ENCODE data around the gene ASCC2.

Gene ASCC2

DNA sequence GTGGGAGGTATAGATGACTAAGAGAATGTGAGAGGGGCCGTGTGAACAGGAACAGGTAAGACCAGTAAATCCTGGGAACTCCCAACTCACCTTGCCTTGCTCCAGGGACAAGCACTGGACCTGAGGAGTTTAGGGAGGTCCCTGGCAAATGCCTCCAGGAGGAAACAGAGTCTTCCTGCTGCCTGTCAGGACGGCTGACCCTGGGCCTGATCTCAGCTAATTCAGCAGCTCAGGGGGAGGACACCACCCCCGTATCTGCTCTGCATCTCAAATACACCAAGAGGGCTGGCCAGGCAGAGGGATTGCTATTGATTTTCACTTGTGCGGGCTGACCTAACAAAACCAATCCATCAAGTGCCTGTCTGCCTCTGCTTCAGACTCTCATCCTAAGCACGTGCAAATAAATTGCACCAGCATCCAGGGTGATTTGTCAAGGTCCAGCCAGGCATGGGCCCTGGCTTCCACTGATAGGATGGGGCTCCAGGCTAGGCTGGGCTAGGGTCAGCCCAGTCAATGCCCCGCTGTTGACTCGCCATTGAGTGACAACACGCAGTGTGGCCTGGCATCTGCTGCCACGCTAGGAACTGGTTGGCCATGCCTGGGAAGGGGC lies 50.6 kb downstream of the ASCC2 start:
- no peak for DNase-seq (ENCODE audit: low read depth)

DNA sequence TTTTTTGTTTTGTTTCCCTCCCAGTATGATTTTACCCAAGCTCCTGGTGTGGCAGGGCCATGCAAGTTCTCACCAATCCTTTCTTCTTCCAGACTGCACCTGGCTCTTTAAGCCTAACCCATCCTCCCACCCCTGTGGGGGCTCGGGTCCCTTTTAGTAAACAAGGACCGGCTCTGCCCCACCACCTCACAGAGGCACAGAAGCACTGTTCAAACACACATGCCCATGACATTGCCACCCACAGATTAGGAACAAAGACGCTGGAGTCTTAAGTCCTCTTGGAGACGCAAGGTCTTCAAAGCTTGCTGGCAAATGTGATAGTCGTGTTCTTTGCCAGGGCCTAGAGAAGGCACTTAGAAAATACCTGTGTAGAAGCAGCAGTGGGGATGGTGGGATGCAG lies 52.0 kb downstream of the ASCC2 start:
- DNase-seq (ENCODE audit: low read depth): no peak

DNA sequence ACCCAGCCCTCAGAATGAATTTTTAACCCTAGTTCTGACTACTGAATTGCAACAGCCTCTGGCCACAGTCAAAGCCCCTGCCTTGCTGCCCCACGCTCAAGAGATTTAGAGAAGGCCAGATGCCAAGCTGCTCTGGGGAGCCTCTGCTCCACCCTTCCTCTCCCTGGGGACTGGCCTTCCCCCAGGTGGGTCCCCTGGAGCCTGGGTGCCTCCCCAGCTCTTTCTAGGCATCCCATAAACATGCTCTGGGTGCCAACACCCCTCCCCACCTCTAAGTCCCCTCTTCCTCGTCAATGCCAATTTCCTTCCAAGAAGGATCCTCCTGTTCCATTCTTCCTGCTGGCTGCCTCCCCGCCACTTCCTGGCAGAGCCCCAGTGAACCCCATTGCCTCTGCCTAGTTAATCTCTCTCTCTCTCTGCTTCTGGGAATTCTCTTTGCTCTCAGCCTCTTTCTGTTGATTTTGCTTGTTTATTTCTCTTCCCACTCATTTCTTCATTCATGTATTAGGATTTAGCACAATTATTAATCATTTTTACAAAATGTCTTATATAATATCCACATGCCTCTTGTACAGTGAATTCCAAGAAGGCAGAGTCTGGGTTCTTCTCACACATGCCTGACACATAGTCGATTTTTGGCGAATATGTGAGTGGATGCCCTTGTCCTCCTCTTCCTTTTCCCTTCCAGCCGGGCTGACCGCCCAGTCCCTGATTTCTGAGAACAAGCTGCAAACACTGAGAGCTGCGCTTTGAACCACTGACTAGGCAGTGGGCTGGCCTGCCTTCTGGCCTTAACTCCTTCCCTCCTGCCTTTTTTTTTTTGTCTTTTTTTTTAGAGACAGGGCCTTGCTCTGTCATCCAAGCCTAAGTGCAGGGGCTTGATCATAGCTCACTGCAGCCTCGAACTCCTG lies 53.4 kb downstream of the ASCC2 start:
- no peak for DNase-seq (ENCODE audit: low read depth)

DNA sequence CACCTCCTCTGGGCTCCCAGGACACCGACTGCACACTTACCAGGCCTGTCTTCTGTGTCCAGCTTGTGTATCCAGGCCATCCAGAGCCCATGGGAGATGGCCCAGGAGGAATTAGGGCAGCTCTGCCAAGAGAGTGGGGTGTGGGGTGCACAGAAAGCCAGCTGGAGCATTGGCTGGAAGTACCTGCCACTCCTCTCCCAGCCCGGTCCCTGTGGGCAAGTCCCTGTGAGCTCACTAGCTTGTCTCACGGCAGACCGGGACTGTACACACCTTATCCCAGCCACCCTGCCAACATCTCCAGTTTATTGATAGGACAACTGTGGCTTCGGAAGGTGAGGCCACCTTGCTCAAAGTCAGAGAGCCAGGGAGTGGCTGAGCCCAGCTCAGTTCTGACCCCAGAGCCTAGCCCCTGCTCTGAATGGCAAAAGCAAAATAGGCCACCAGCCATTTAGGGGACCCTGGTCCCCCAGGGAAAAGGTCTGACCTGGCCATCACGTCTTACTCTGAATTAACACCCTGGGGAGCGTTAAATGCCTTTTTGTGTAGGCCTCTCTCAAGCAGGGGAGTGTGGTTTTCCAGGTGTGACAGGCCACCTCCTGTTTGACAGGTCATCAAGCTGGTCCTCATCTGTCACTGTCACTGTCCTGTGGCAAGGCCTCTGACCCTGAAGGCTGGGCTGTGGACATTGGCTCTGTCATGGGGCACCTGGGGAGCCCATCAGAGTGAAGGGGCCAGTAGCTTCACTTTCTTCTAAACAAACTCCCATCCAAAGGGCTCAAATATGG lies 55.8 kb downstream of the ASCC2 start:
- DNase-seq (ENCODE audit: low read depth): no peak

GRCh38 chr22:29780748-29781676 lies 57.1 kb downstream of the ASCC2 start:
- DNase-seq (ENCODE audit: low read depth): peak; percentile 94

DNA sequence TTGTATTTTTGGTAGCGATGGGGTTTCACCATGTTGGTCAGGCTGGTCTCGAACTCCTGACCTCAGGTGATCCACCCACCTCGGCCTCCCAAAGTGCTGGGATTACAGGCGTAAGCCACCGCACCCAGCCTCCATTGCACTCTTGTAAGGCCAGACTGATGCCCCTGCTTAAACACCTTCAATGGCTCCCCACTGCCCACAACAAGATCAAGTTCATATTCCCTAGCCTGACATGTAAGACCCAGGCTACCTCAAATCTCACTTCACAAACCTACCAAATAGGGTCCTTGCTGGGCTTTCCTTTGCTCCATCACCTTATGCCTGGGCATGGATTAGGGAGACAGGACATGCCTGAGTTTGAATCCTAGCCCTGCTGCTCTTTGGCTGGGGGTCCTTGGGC lies 57.9 kb downstream of the ASCC2 start:
- DNase-seq (ENCODE audit: low read depth): no peak

GRCh38 chr22:29773233-29773632 lies 64.8 kb downstream of the ASCC2 start:
- peak; percentile 81 for DNase-seq (ENCODE audit: low read depth)

DNA sequence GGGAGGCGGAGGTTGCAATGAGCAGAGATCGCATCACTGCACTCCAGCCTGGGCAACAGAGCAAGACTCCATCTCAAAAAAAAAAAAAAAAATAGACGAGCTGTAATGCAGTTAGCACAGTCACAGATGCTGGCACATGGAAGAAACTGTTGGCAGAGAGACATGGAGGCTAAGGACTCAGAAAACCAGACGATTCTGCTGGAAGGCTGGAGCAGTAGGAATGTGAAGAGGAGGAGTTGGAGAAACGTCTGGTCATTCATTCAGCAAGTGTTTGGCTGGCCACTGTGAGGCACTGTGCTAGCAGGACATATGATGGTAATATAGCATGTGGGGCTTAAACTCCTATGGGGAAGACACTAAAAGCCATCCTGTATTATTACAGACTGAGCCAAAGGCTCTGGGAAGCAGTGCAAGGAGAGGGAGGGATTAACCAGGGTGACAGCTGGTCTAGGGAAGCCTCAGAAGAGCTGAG lies 65.9 kb downstream of the ASCC2 start:
- DNase-seq (ENCODE audit: low read depth): peak; percentile 71

DNA sequence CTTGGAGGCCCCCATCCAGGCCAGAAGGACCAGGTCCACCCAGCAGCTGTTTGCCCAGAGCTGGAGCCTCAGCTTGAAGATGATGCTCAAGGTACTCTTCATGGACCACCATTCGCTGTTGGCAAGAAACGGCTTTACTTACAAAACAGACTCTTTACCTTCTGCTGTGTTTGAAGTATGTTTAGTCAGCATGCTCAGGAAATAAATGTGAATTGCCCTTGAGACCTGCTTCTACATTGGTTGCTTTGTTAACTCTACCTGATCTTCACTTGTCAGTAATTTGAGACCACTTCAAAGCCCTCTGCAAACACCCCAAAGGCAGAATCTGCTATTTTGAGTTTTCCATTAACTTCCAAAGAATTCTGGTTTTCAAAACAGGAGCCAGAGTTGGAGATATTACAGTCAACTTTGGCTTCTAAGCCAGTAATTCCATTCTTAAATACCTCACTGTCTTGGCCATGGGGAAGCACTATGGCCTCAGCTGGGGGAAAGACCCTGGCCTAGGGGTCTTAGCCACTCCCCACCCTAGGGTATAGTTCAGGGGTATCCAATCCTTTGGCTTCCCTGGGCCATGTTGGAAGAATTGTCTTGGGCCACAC lies 68.3 kb downstream of the ASCC2 start:
- no peak for DNase-seq (ENCODE audit: low read depth)

DNA sequence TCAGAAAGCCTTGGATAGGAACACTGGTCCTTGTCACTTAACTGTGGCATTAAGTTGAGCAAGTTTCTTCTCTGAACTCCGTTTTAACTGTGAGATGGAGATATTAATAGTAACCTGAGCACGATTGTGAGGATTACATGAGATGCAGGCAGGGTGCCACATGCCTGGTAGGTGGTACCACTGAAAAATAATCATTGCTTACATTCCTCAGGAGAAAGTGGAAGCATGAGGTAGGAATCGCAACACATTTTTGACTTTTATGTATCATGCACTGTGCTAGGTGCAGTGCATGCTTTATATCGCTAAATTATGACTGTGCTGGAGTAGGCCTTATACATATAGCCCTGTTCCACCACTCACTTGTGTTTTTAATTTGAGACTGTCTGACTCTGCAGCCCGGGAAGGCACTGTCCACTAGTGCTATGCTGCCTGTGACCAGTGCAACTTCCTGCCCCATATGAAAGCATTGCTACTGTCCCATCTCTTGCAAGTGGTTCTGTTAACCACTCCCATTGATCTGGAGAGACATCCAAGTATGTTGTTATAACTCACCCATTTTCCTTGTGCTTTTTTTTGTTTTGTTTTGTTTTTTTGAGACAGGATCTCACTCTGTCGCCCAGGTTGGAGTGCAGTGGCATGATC lies 69.9 kb downstream of the ASCC2 start:
- DNase-seq (ENCODE audit: low read depth): peak; percentile 34

DNA sequence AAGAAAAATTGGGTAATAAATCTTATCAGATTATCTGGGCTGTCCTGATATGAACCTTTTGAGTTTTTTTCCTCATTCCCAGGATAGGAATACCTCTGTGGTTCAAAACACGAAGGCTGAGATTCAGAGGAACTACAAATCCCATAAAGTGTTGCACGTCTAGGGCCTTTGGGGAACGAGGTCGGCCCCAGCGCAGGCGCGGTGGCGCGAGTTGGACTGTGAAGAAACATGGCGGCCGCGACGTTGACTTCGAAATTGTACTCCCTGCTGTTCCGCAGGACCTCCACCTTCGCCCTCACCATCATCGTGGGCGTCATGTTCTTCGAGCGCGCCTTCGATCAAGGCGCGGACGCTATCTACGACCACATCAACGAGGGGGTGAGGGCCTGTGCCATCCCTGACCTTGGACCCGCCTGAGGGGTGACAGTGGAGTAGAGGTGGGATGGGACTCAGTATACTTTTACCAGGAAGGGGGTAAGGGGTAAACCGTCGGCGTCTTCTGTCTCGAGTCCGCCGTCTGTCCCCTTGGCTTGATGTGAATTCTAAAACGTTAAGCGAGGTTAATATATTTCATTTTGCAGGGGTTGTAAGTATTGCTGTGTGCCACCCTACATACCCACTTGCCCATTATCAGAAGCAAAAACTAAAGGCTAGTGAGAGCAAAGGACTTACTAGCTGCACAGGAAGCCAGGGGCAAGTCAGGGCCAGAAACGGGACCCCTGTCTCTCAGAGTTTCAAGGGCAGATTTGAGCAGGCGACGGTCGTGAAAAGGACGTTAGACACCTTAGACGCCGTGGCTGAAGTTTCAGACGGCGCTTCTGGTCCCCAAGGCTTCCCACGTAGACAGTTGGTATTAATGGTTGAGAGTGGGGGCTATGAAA lies 70.7 kb downstream of the ASCC2 start, which contains the start of gene UQCR10:
TSS of gene UQCR10 (plus strand) at position 199 of the 881 bp plus-strand sequence. CDS start at position 229, 30 bp downstream.
- DNase-seq (ENCODE audit: low read depth): peak; percentile 91

DNA sequence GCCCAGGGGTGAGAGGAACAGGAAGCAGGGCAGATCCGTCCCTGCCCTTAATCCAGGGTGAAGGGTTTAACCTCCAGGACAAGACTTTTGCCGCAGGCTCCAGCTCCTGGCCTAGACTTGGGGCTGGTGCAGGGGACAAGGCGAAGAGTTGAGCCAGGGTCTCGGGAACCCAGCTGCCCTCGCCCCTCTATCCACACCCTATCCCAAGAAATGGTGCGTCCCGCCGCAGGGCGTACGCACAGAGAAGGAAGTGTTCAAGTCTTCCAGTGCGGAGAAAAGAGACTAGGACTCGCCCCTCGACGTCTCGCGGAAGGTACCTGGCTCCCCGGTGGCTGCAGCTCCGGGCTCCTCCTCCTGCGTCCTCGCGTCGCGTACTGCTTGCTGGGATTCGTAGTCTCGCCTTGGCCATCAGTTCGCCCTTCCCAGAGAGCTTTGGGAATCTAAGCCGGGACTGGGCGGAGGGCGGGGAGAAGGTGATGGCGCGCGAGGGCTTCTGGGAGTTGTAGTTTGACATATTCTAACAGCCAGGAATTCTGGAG lies 71.4 kb downstream of the ASCC2 start, which contains the start of gene ZMAT5:
TSS of gene ZMAT5 (minus strand) at position 376 of the 539 bp plus-strand sequence. CDS start 18,463 bp downstream, outside the sequence.
- DNase-seq (ENCODE audit: low read depth): peak; percentile 99

- DNase-seq (ENCODE audit: low read depth): no peak
Measured at GRCh38 chr22:29765905-29766631, 72.0 kb downstream of the ASCC2 start.

DNA sequence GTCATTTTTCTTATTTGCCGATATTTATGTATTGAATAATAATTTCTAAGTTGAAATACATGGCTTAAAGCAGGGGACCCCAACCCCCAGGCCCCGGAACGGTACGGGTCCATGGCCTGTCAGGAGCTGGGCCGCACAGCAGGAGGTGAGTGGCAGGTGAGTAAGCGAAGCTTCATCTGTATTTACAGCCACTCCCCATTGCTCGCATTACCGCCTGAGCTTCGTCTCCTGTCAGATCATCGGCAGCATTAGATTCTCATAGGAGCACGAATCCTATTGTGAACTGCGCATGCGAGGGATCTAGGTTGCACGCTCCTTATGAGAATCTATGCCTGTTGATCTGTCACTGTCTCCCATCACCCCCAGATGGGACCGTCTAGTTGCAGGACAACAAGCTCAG lies 75.8 kb downstream of the ASCC2 start:
- no peak for DNase-seq (ENCODE audit: low read depth)

DNA sequence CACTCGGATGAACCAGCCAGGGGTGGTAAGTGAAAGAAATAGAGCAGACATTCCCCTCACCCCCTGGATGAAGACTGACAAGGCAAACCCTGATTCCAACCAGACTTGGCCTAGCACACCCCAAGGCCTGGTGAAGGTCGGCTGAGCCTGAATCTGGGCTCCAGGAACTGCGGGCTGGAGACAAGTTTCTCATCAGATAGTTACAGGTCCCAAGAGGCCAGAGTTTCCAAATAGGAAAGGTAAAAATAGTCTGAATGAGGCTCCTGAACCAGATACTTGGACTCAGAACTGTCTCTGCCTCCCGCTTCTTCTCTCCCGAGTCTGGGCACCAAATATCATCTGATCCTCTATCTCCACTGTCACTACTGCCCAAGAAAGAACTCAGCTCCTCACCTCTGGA lies 79.1 kb downstream of the ASCC2 start:
- DNase-seq (ENCODE audit: low read depth): no peak

DNA sequence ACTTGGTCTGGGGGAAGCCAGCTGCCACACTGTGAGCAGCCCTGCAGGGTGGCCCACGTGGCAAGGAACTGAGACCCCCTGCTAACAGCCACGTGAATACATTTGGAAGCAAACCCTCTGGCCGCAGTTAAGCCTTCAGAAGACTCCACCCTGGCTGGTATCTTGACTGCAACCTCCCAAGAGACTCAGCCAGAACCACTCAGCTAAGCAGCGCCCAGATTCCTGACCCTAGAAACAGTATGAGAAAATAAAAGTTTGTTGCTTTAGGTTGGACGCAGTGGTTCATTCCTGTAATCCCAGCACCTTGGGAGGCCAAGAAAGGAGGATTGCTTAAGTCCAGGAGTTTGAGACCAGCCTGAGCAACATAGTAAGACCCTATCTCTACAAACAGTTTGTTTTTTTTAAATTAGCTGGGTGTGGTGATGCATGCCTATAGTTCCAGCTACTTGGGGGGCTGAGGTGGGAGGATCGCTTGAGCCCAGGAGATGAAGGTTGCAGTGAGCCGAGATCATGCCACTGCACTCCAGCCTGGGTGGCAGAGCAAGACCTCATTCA lies 79.9 kb downstream of the ASCC2 start:
- no peak for DNase-seq (ENCODE audit: low read depth)

- DNase-seq (ENCODE audit: low read depth): no peak
Measured at GRCh38 chr22:29757096-29757495, 81.0 kb downstream of the ASCC2 start.

- no peak for DNase-seq (ENCODE audit: low read depth)
Measured at GRCh38 chr22:29756341-29756740, 81.7 kb downstream of the ASCC2 start.

Data from ELR (cell line).